GM18519 (cell line): Measurements from ENCODE around the gene GNPTAB.
A peak's percentile ranks its signal among the peaks of the same experiment; 100 is the strongest.

ENCODE experiments used
- ATAC-seq: cut with Tn5 transposase; IDR thresholded peaks from one replicate; pipeline ENCODE4 v1.9.1; 2021; ENCODE audit warnings: mild to moderate bottlenecking, moderate library complexity; ENCODE audit not compliant: unreplicated experiment, low FRiP score

Gene GNPTAB

GRCh38 chr12:101698800-101699347, 131.9 kb downstream of the GNPTAB start:
- no peak for ATAC-seq

DNA sequence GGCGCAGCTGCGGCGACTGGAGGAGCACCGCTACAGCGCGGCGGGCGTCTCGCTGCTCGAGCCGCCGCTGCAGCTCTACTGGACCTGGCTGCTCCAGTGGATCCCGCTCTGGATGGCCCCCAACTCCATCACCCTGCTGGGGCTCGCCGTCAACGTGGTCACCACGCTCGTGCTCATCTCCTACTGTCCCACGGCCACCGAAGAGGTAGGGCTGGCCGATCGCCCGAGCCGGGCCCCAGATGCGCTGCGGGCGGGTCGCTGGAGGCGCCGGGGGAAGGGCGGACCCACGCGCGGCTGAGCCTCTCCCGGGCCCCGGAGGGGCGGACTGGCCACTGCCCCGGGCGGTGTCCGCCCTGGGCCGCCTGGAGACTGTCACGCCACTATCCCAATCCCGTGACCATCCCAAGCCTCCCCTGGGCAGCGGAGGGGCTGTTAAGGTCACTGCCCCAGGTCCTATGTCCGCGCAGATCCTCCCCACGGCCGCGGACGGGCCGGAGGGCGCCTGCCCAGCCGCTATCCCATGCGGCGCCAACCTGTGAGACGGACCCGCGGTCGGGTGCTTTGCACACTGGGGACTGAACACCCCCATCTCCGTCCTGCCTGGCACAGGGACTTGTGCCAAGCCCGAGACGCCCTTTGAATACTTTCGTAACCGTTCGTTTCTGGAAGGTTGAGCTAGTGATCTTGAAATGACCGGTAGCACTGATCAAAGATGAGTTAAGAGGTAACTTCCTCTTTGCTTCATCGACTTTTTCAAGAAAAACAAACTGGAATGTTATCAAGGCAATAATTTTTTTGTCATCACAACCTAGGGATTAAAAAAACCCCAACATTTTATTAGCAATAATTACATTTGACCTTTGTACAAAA, 132.6 kb downstream of the GNPTAB start:
- ATAC-seq: peak; percentile 10

GRCh38 chr12:101697197-101697929, 133.4 kb downstream of the GNPTAB start, which contains the start of gene CHPT1:
TSS of gene CHPT1 (plus strand) at chr12:101697640. CDS start at chr12:101697862, 222 bp downstream.
- ATAC-seq: peak; percentile 45

GRCh38 chr12:101696251-101697196, 134.2 kb downstream of the GNPTAB start:
- peak; percentile 18 for ATAC-seq

GRCh38 chr12:101695706-101696105, 135.1 kb downstream of the GNPTAB start:
- no peak for ATAC-seq
